GM12878 (cell line): ENCODE data around the gene SLC29A1. TPM values are rescaled to one million over a fixed set of nuclear protein-coding genes. Genes with fewer than 3 reads are reported as not detected.

Source experiments
- CBFB ChIP-seq: IDR thresholded peaks from 2 replicates; pipeline ENCODE4 v1.6.1; 2016; ENCODE audit warnings: antibody characterized with exemption, low read depth
- CBX3 ChIP-seq: fragments of 200-600 bp; sonication (generic); IDR thresholded peaks from 2 replicates; pipeline ENCODE4 v1.6.1; 2016; ENCODE audit warnings: low read depth, borderline replicate concordance
- EZH2 ChIP-seq: IDR thresholded peaks from 2 replicates; pipeline ENCODE4 v1.6.1; 2012; ENCODE audit warnings: low read depth, mild to moderate bottlenecking, control low read depth, inconsistent platforms, low read length, borderline replicate concordance; ENCODE audit not compliant: control insufficient read depth
- MEF2A ChIP-seq: IDR thresholded peaks from 2 replicates; pipeline ENCODE4 v1.6.1; 2011; ENCODE audit warnings: low read depth, mild to moderate bottlenecking, low read length, moderate library complexity; ENCODE audit not compliant: insufficient read depth
- NR2C2 ChIP-seq: IDR thresholded peaks from 2 replicates; pipeline ENCODE4 v1.6.1; 2011; ENCODE audit warnings: borderline replicate concordance, low read depth; ENCODE audit not compliant: control insufficient read depth, insufficient read length
- PML ChIP-seq: IDR thresholded peaks from 2 replicates; pipeline ENCODE4 v1.6.1; 2012; ENCODE audit warnings: low read length, inconsistent platforms
- POLR2AphosphoS2 ChIP-seq: IDR thresholded peaks from 2 replicates; pipeline ENCODE4 v1.6.1; 2011; ENCODE audit warnings: low read depth, mild to moderate bottlenecking, low read length, improper control_type of control experiment, moderate library complexity
- SMAD5 ChIP-seq: IDR thresholded peaks from 2 replicates; pipeline ENCODE4 v1.6.1; 2016; ENCODE audit warnings: antibody characterized with exemption, low read depth
- SRF ChIP-seq, 2 experiments: IDR thresholded peaks; 2 replicates each; pipeline ENCODE4 v1.6.1; 2011; ENCODE audit warnings: low read depth in 2 of 2, low read length in 2 of 2, mild to moderate bottlenecking in 1 of 2, moderate library complexity in 1 of 2
- YBX1 ChIP-seq: fragments of 450-650 bp; IDR thresholded peaks from 2 replicates; pipeline ENCODE4 v1.6.1; 2016; ENCODE audit warnings: antibody characterized with exemption
- ZNF24 ChIP-seq: fragments of 450-650 bp; IDR thresholded peaks from 2 replicates; pipeline ENCODE4 v1.6.1; 2017; ENCODE audit warnings: antibody characterized with exemption, mild to moderate bottlenecking
- ZNF274 ChIP-seq: IDR thresholded peaks from one replicate; pipeline ENCODE4 v1.8.0; 2011; ENCODE audit not compliant: insufficient read length, insufficient read depth
- polyA plus RNA-seq, 11 experiments: library from polyadenylated mRNA; depleted of rRNA in 4 of 11; unstranded in 6 of 11; stranded (reverse) in 5 of 11; fragments of >200 nt; fragmentation: Nextera tagmentation in 4 of 11; fragmentation: Illumina TruSeq in 1 of 11; extraction: Ambion mirVana in 4 of 11; extraction: Trizol in 1 of 11; gene quantifications; 1 replicate in 1 of 11; 2 replicates in 10 of 11; pipeline versions ENCODE4 v1.2.1 to v1.2.3, GENCODE V29; 2011 to 2016; ENCODE audit warnings: inconsistent platforms in 2 of 11, missing spikeins in 2 of 11, low read depth in 1 of 11
- total RNA-seq, 4 experiments: library from RNA; depleted of rRNA in 3 of 4; stranded (reverse); fragments of >200 nt in 3 of 4; fragmentation: Illumina TruSeq in 1 of 4; extraction: Trizol in 1 of 4; gene quantifications; 2 replicates each; pipeline versions ENCODE4 v1.2.1 to v1.2.3, GENCODE V29; 2013 to 2021
- TF ChIP-seq, protein P1 (sequence below): fragments of 450-650 bp; IDR thresholded peaks from 2 replicates; pipeline ENCODE4 v1.6.1; 2017; ENCODE audit warnings: mild to moderate bottlenecking, moderate library complexity
- TF ChIP-seq, protein P2 (sequence below): fragments of 150-350 bp; IDR thresholded peaks from 2 replicates; pipeline ENCODE4 v1.6.1; 2016; ENCODE audit warnings: low read depth, low read length
- TF ChIP-seq, protein P3 (sequence below): fragments of 450-650 bp; IDR thresholded peaks from 2 replicates; pipeline ENCODE4 v1.6.1; 2017; ENCODE audit warnings: borderline replicate concordance
- TF ChIP-seq, protein P4 (sequence below): IDR thresholded peaks from 2 replicates; pipeline ENCODE4 v1.6.1; 2012; ENCODE audit warnings: low read depth, low read length, improper control_type of control experiment

The SLC29A1 gene
- total and polyA plus RNA-seq, 10 of the 15 experiments (the other 5 are each of a cell fraction or from before 2014, with no cell fraction given): 10.0 to 132 (median 93.4) TPM

DNA sequence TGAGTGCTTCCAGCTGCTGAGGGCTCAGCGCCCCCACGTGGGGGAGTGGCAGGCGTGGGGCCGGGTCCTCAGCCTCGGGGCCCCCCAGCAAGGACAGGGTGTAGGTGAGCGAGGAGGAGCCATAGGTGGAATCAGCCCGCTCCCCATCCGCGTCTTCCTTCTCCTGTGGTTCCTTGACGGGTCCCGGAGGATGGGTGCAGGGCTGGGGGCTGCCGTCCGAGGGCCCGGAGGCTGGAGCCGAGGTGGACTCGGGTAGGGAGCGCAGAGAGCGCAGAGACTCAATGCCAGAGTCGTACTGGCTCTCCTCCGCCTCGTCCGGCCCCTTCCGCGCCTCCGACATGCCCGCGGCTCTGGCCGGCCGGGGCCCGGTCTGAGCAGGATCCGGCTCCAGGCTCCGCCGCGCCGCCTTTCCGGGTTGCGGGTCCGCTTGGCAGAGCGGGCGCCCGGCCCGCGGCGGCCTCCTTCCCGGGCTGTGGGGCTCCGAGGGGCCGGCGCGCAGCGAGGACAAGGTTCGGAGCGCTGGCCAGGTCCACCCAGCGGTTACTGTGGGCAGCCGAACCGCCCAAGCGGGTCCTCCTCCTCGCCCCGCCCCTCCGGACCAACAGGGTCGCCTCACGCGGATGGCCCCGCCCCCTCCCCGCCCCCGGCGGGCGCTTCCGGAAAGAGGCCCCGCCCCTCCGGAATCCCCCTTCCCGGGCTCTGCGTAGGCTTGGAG, 41.8 kb downstream of the SLC29A1 start, which contains the start of gene NFKBIE (continued):
- TF ChIP-seq, protein P1, sequence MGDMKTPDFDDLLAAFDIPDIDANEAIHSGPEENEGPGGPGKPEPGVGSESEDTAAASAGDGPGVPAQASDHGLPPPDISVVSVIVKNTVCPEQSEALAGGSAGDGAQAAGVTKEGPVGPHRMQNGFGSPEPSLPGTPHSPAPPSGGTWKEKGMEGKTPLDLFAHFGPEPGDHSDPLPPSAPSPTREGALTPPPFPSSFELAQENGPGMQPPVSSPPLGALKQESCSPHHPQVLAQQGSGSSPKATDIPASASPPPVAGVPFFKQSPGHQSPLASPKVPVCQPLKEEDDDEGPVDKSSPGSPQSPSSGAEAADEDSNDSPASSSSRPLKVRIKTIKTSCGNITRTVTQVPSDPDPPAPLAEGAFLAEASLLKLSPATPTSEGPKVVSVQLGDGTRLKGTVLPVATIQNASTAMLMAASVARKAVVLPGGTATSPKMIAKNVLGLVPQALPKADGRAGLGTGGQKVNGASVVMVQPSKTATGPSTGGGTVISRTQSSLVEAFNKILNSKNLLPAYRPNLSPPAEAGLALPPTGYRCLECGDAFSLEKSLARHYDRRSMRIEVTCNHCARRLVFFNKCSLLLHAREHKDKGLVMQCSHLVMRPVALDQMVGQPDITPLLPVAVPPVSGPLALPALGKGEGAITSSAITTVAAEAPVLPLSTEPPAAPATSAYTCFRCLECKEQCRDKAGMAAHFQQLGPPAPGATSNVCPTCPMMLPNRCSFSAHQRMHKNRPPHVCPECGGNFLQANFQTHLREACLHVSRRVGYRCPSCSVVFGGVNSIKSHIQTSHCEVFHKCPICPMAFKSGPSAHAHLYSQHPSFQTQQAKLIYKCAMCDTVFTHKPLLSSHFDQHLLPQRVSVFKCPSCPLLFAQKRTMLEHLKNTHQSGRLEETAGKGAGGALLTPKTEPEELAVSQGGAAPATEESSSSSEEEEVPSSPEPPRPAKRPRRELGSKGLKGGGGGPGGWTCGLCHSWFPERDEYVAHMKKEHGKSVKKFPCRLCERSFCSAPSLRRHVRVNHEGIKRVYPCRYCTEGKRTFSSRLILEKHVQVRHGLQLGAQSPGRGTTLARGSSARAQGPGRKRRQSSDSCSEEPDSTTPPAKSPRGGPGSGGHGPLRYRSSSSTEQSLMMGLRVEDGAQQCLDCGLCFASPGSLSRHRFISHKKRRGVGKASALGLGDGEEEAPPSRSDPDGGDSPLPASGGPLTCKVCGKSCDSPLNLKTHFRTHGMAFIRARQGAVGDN: peak; percentile 58
- TF ChIP-seq NR2C2 (no peak), ZNF274 (no peak), POLR2AphosphoS2 (peak; percentile 51; the same call in 1 of the 2 replicates), CBX3 (no peak), MEF2A (no peak), CBFB (0 out of 2 replicates have a peak, but pooled peaks have one; percentile 25), SMAD5 (no peak), EZH2 (no peak), YBX1 (no peak), PML (no peak), ZNF24 (no peak), SRF (IDR thresholded peaks at IDR 0.05; ENCODE audit: low read depth in 2 of 2, low read length in 2 of 2) (0 out of 4 replicates have a peak, but pooled peaks of 1 of the 2 experiments have one; percentile 7)
- TF ChIP-seq, protein P2, sequence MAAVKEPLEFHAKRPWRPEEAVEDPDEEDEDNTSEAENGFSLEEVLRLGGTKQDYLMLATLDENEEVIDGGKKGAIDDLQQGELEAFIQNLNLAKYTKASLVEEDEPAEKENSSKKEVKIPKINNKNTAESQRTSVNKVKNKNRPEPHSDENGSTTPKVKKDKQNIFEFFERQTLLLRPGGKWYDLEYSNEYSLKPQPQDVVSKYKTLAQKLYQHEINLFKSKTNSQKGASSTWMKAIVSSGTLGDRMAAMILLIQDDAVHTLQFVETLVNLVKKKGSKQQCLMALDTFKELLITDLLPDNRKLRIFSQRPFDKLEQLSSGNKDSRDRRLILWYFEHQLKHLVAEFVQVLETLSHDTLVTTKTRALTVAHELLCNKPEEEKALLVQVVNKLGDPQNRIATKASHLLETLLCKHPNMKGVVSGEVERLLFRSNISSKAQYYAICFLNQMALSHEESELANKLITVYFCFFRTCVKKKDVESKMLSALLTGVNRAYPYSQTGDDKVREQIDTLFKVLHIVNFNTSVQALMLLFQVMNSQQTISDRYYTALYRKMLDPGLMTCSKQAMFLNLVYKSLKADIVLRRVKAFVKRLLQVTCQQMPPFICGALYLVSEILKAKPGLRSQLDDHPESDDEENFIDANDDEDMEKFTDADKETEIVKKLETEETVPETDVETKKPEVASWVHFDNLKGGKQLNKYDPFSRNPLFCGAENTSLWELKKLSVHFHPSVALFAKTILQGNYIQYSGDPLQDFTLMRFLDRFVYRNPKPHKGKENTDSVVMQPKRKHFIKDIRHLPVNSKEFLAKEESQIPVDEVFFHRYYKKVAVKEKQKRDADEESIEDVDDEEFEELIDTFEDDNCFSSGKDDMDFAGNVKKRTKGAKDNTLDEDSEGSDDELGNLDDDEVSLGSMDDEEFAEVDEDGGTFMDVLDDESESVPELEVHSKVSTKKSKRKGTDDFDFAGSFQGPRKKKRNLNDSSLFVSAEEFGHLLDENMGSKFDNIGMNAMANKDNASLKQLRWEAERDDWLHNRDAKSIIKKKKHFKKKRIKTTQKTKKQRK: no peak
- TF ChIP-seq, protein P3, sequence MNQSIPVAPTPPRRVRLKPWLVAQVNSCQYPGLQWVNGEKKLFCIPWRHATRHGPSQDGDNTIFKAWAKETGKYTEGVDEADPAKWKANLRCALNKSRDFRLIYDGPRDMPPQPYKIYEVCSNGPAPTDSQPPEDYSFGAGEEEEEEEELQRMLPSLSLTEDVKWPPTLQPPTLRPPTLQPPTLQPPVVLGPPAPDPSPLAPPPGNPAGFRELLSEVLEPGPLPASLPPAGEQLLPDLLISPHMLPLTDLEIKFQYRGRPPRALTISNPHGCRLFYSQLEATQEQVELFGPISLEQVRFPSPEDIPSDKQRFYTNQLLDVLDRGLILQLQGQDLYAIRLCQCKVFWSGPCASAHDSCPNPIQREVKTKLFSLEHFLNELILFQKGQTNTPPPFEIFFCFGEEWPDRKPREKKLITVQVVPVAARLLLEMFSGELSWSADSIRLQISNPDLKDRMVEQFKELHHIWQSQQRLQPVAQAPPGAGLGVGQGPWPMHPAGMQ: no peak
- TF ChIP-seq, protein P4, sequence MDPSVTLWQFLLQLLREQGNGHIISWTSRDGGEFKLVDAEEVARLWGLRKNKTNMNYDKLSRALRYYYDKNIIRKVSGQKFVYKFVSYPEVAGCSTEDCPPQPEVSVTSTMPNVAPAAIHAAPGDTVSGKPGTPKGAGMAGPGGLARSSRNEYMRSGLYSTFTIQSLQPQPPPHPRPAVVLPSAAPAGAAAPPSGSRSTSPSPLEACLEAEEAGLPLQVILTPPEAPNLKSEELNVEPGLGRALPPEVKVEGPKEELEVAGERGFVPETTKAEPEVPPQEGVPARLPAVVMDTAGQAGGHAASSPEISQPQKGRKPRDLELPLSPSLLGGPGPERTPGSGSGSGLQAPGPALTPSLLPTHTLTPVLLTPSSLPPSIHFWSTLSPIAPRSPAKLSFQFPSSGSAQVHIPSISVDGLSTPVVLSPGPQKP: no peak
